GM21447 (cell line): ENCODE measurements around the gene TCAF2.
"Not testable (repeated sequence)": the region's sequence is repeated elsewhere in the genome, so short reads cannot be mapped to it uniquely, and the experiment has no call there.

Source experiments
- ATAC-seq: cut with Tn5 transposase; IDR thresholded peaks from one replicate; pipeline ENCODE4 v1.9.1; 2021; ENCODE audit not compliant: unreplicated experiment

Gene TCAF2

DNA sequence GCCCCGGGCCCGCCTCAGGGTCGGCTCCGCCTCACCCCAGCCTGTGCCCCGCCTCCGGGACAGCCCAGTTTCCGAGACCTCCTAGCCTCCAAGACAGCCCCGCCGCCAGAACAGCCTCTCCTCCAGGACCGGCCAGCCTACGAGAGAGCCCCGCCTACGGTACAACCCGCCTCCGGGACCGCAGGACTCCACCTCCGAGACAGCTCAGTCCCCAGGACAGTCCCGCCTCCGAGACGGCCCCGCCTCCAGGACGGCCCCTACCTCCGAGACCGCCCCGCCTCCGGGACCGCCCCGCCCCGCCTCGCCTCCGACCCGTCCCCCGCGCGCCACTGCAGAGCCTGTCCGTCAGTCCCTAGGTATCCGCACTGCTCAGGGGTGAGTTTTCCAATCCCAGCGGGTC is at the start of gene TCAF2:
Gene TCAF2, plus strand, starts transcription at position 329 of the 400 bp plus-strand sequence.
- ATAC-seq = peak; percentile 81

DNA sequence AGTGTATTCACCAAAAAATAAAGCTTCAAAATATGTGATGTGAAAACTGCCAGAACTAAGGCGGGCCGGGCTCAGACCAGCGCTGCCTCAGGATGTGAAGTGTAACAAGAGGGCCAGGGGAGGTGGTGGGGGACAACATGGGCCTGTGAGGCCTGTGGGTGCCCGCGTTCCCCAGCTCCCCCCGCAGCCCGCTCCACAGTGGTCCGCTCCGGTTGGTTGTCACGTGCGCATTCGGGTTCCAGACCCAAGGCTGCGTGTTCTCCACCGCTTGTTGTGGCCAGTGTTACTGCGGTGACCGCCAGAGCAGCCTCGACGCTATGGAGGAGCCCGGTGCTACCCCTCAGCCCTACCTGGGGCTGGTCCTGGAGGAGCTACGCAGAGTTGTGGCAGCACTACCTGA is 49.3 kb upstream of the TCAF2 start, which contains the start of gene CTAGE15:
Gene CTAGE15, plus strand, starts transcription at position 301 of the 400 bp plus-strand sequence. Its CDS starts 17 bp downstream, at position 318.
- ATAC-seq = not testable (repeated sequence)

DNA sequence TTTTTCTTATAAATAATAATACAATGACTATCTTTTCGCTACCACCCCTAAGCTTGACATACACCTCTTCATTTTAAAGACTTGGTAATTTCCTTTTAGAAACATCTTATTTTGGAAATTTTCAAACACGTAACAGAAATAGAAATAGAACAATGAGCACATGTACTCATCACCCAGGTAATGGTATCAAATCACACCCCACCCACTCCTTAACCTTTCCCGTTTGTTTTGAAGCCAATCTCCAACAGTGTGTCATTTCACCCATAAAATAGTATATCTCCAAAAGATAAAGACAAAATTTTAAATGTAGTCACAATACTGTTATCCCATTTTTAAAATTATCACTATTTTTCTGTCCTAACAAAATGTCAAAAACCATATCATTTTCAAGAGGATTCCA is 32.6 kb upstream of the TCAF2 start:
- ATAC-seq = not testable (repeated sequence)

DNA sequence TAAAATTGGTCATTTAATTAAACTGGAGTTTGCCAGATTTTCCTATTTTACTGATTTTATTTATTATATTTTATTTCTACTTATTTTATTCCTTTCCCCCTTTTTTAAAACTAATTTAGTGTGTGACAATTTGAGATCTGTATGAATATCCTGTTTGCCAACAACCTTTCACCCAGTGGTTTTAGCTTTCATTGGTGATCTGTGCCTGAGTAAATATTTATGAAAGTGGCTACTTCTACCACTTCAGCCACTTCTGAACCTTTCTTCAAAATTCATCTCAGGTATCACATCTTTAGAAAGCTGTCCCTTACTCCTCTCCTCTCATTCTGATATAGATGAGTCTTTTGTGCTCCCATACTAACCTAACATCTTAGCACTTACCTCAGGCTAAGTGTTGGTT is 30.9 kb upstream of the TCAF2 start:
- ATAC-seq = not testable (repeated sequence)

DNA sequence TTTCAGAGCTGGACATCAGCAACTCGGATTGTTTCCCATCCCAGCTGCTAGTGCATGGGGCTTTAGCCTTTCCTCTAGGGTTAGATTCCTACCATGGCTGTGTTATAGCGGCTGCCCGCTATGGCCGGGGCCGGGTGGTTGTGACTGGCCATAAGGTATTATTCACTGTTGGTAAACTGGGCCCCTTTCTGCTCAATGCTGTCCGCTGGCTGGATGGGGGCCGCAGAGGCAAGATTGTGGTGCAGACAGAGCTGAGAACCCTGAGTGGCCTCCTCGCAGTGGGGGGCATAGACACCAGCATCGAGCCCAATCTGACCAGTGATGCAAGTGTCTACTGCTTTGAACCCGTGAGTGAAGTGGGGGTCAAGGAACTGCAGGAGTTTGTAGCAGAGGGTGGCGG is 22.7 kb upstream of the TCAF2 start:
- not testable (repeated sequence) for ATAC-seq

DNA sequence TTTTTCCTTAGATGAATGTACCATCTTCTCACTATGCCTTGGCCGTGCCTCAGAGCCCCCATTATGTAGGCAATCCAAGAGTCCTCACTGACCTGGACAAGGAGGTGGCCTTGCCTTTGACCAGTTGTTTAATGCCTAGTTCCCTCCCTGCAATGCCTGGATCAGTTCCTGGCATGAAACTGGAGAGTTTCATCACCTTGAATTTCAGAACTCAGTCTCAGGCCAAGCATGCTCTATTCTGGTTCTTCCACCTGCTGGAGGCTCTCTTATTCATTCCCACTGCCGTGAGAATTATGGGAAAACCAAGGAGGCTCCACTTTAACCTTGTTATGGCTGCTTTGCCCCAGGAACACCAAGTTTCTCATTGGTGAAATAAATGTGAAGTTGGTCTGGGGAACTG is 17.2 kb upstream of the TCAF2 start:
- ATAC-seq = not testable (repeated sequence)

DNA sequence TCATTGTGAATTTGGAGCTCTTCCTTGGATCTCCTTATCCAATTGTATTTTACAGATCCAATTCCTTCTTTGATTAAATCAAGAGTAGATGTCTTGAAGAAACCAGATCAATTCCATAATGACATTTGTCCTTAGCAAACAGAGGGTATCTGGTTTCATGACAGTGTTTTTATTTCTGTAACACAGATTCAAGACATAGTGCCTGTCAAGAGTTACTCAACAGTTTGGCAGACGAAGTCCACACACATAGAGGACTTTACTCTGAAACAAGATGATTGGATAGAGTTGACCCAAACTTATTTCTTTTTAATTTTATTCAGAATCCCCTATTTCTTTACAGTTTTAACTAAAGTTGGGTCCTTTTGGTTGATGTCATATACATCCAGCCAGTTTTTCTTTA is 14.7 kb upstream of the TCAF2 start:
- not testable (repeated sequence) for ATAC-seq

DNA sequence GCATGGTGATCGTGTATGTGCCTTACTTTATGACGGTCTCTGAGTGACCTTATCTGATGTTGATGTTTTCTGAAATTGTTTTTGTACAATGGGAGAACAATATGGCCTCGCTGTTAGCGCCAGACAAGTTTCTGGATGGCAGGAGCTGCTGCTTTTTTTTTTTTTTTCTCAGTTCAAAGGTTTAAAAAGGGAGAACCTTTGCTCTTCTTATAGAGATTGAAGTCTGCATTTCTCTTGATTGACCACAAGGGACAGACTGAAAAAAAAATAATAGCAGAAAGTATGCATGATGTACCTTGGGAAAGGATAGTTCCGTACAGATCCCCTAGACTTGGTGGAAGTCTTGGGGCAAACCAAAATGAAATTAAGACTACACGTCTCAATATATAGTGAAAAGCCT is 5.2 kb upstream of the TCAF2 start:
- not testable (repeated sequence) for ATAC-seq

DNA sequence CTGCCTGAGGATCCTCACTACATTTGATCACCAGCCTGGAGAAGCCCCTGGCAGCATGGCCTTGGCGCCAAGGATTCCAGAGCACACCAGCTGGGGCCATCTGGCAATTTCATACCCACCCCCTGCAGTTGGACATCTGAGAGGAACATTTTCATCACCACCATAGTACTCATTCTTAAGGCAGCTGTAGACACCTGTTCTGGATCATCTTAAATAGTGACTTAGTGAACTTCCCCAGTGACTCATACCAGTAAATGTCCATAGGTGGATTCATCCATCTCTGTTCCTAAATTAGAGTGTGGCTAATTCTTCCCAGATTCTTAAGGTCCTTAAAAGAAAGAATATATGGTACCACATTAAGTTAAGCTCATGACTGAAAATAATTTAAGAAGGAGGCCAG is 3.6 kb upstream of the TCAF2 start:
- ATAC-seq = not testable (repeated sequence)

DNA sequence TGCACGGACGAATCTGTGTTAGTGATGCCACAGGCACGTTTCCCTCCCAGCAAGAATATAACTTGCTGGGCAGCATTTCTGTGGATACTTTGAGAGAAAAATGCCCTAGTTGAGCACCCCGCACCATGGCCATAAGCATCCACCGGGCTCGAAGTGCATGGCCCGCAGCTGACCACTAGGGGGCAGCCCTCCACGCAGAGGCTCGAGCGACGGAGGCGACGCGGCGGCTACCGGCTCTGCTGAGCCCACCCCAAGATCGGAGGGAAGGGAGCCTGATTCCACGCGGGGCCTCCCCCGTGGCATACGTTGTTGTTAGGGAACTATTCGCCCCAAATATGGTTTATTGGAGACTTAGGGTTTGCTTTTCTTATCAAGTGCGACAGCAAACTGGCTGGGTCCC is 716 bp upstream of the TCAF2 start:
- ATAC-seq = peak; percentile 18

DNA sequence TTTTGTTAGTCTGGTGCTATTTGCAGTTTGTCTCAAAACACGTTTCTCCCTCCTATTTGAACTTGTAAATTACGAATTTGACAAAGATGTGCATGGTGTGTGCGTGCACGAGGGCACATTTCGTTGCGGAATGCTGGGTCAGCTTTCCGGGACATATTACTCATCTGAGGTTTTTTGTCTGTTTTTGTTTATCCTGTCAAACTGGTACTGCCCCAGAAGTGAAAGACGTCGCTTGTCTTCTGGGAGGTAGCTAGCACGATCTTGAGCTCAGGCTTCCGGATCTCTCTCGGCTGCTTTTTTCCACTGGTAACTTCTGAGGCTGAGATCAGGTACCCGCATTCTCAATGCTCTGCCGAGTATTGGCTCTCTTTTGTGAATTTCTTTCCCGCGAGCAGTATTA is 401 bp downstream of the TCAF2 start:
- peak; percentile 47 for ATAC-seq

DNA sequence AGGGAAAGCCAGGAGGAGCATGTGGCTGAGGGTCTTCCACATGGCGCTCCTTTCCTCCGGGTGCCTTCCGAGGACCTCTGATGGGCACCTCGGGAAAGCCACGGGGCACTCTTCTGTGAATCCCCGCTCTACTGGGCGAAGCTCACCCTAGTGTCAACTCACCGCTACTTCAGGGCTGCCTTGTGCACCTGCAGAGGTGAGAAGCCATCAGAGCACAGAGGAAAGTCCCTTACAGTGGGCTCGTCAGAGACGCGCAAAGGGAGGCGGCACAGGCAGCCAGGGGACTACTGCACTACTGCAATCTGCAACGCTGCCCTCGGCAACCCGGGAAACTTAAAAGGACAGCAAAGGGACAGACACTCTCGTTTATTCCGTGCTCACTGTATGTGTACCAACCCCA is 1.4 kb downstream of the TCAF2 start:
- peak; percentile 31 for ATAC-seq

DNA sequence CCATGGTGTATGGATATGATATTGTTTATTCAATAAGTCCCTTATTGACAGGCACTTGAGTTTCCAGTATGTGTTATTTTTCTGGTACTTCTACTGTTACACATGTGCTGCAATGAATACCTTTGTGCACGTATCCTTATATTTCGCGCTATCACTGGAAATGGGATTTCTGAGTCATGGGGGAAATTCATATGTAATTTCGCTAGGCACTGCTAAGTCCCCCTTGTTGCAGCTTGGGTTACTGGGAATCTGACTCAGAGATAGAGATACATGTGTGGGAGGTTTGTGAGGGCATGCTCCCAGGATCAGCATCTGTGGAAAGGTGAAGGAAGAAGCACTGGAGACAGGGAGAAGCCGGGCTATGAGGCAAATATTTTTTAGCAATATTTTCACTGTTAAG is 9.9 kb downstream of the TCAF2 start:
- ATAC-seq = not testable (repeated sequence)

DNA sequence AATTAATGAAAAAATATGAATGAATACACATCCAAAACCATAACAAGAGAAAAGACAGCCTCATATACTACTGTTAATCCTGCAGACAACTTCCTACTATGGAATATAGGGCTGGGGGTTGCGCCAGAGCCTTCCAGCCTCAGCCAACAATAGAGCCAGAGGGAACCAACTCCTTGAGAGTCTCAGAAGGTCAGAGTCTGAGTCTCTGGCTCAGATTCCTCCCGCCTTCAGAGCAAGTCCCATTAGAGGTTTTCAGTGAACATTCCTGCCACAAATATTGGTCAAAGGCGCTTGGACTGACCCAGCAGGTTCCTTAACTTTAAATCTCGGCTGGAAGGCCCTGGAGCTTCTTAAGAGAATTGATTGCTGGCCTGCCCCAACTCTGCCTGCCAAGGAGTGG is 11.7 kb downstream of the TCAF2 start:
- not testable (repeated sequence) for ATAC-seq

DNA sequence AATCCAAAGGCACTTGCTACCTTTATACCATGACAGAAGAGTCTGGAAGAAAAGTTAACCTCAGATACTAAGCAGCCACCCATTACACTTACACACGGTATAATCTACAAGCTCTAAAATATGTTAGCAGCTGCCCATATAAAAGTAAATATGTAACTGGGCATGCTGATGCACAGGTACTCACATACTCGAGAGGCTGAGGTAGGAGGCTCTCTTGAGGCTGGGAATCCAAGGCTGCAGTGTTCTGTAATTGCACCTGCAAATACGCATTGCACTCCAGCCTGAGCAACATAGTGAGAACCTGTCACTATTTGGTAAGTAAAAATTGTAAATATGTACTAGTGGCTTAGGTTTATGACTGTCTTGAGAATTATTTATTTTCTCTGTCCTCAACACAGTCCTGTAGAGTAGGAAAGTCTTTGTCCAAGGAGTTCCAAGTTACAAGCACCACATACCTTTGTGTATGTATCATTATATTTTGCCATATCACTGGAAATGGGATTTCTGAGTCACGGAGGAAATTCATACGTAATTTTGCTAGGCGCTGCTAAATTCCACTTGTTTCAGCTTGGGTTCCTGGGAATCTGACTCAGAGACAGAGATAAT is 12.3 kb downstream of the TCAF2 start:
- not testable (repeated sequence) for ATAC-seq

DNA sequence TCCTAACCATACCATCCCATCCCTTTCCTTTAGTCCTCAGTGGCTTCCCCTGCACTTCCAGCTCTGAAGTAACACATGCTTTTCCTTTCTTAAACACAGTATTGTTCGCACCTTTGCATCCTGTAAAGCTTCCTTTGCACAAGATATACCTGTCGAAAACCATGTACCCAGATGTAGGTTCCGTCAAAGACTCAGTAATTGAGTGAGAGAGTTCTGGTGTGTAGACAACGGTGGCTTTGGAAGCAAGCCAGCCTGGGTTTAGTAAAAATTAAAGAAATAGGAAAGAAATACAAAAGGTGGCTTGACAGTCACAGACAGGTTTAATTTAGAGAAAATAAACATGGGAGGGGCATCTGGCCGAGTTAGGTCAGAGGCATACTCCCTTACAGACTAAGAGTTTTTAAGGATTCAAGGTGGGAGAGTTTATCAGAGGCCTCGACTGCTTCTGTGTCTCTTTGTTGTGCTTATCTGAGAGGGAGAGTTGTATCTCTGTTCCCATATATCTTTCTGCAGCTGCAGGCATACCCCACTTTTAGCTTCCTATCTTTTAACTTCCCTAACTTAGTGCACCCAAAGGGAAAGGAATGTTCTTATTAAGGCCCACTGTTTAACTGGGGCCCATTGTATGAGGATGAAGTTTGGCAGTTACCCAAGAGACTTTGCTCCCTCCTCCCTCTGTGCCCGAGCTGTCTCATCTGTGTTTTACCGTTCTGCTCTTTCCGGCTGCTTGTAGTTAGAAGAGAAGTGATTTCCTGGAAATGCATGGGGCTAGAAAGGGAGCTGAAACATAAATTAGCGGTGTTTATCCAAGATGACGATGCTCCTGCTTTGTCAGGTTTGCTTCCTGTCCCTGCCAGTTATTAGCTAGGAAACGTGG is 14.8 kb downstream of the TCAF2 start:
- ATAC-seq = not testable (repeated sequence)

DNA sequence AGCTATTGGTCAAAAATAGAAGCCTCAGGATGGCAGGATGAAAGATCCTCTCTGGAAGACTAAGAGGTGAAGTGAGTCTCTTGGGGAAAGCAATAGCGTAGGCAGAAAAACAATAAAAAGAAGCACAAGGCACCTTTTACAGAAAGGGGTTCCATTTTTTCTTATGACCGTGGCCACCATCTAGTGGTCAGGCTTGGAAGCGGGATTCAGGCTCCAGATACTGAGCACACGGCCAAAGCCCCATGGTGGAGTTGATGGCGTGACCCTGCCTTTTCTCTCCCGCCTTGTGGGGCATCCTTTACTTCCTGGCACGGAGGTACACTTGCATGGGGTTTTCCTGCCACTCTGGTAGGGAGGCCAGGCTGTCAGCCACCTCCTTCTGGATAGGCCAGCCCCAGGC is 18.6 kb downstream of the TCAF2 start:
- ATAC-seq = not testable (repeated sequence)

DNA sequence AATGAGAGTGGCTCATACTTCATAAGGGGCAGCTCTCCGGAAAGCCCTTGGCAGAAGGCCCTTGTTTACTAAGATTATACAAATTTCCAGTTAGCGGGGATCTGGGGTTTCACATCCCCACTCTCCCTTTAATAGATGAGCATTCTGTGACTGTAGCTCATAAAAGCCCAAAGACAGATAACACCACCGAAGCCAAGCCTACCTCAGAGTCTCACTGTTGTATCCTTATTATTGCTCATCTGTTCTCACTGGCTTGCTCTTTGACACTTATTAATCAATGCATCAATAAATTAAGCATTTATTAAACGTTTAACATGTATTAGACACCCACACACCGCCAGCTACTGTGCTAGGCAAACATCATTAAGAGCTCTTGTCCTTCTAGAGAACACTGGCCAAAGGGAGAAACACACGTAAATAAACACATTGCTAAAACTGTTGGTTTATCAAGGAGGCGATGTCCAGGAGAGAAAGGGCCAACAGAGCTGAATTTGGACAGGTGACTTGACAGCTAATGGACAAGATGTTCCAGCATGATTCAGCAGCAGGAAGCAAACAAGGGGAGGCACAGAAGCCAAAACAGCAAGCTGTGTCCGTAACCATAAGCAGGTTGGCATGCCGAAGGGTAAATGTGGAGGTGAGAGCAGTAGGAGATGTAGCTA is 19.9 kb downstream of the TCAF2 start:
- ATAC-seq = not testable (repeated sequence)

DNA sequence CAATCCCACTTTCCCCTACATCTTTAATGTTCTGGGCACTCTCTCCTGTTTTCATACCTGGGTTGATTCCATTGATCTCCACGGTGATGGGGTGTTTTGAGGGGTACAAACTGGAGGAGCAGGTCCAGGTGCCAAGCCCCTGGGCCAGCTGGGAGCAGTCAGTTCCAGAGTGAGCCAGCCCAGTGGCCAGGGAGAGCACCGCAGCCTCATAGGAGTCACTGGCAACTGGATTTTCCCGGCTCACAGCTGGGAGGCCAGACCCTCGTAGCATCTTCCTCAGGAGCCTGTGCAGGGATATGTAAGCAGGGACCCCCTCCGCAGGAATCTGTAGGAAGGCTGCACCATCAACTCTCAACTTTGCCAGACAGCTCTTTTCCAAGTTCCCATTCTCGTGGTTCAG is 25.8 kb downstream of the TCAF2 start:
- ATAC-seq = not testable (repeated sequence)

DNA sequence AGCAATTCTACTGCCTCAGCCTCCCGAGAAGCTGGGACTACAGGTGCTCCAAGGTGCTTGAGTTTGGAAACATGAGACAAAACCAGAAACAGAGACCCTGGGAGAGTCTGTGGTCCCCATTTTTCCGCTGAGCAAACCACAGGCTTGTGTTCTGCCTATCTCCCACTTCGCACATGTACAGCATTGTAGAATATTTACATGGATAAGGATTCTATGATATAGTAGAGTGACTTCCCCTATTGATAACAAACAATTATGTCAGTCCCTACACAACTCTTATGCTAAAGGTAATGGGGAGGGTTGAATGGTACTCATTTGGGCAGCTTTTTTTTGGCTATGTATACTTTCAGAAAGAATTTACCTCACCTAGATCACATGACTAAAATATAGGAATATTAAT is 29.1 kb downstream of the TCAF2 start:
- not testable (repeated sequence) for ATAC-seq

DNA sequence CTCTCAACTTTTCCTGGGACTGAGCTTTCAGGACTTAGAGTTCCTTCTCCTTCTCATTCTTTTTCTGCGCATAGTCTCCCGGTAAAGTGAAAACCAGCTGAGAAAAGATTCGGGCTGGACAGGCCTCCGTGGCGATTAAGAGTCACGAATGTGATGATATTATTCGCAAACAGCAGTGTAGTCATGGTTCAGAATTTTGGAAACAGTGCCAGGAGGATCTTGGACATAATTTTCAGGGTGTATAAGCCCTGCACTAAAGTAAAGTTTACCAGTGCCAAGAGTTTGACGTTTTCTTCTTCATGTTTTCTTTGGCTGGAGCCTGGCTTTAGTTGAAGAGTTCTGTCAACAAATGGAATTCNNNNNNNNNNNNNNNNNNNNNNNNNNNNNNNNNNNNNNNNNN is 29.7 kb downstream of the TCAF2 start:
- ATAC-seq = not testable (repeated sequence)
